Stomach (tissue), 4 donors: ENCODE data around the gene CD72.

Experiments
- POLR2A ChIP-seq, 4 donors: fragments of 450-650 bp; IDR thresholded peaks; one replicate each; pipeline ENCODE4 v1.6.1; 2016; ENCODE audit warnings: antibody characterized with exemption in 4 of 4, control low read depth in 2 of 4, mild to moderate bottlenecking in 1 of 4, moderate library complexity in 1 of 4
- TF ChIP-seq, protein P1 (sequence below), 7 experiments: fragments of 450-650 bp in 4 of 7; fragments of 200-600 bp in 3 of 7; sonication (generic) in 3 of 7; IDR thresholded peaks; one replicate each; pipeline ENCODE4 v1.5.1; 2016 to 2019; ENCODE audit warnings: antibody characterized with exemption in 7 of 7, control low read depth in 2 of 7, mild to moderate bottlenecking in 1 of 7

DNA sequence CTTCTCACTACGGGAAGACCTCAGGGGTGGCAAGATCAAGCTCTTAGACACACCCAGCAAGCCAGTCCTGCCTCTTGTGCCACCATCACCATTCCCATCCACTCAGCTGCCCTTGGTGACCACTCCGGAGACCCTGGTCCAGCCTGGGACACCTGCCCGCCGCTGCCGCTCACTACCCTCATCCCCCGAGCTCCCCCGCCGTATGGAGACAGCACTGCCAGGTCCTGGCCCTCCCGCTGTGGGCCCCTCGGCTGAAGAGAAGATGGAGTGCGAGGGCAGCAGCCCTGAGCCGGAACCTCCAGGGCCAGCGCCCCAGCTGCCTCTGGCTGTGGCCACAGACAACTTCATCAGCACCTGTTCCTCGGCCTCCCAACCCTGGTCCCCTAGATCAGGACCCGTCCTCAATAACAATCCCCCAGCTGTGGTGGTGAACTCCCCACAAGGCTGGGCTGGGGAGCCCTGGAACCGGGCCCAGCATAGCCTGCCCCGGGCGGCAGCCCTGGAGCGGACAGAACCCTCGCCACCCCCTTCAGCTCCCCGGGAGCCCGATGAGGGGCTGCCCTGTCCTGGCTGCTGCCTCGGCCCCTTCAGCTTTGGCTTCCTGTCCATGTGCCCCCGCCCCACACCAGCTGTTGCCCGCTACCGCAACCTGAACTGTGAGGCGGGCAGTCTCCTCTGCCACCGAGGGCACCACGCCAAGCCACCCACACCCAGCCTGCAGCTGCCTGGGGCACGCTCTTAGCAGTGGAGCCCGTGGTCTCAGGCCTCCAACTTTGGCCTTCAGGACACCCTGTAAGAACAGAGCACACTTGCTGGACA is 9.0 kb downstream of the CD72 start:
- TF ChIP-seq, protein P1, sequence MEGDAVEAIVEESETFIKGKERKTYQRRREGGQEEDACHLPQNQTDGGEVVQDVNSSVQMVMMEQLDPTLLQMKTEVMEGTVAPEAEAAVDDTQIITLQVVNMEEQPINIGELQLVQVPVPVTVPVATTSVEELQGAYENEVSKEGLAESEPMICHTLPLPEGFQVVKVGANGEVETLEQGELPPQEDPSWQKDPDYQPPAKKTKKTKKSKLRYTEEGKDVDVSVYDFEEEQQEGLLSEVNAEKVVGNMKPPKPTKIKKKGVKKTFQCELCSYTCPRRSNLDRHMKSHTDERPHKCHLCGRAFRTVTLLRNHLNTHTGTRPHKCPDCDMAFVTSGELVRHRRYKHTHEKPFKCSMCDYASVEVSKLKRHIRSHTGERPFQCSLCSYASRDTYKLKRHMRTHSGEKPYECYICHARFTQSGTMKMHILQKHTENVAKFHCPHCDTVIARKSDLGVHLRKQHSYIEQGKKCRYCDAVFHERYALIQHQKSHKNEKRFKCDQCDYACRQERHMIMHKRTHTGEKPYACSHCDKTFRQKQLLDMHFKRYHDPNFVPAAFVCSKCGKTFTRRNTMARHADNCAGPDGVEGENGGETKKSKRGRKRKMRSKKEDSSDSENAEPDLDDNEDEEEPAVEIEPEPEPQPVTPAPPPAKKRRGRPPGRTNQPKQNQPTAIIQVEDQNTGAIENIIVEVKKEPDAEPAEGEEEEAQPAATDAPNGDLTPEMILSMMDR (IDR thresholded peaks at IDR 0.05): no peak
- no peak for TF ChIP-seq POLR2A (IDR thresholded peaks at IDR 0.05)
